T-helper 1 cell treated with Interleukin-12 subunit alpha and Interleukin-12 subunit beta and Interleukin-4 antibody, amounts not matched to agents 30 ng/mL and 1 ng/mL, for 36 hours (primary cell): ENCODE measurements around the gene SV2C. TPM values are rescaled to one million over a fixed set of nuclear protein-coding genes. Genes with fewer than 3 reads are reported as not detected.
"Not testable (repeated sequence)": the region's sequence is repeated elsewhere in the genome, so short reads cannot be mapped to it uniquely, and the experiment has no call there.

Source experiments
- intact Hi-C: fragments of 100-400 bp; cut with micrococcal nuclease; formaldehyde crosslinking; loops from one replicate; pipeline ENCODE4 v1.15.1; 2024
- total RNA-seq: library from RNA; stranded (reverse); gene quantifications from 2 replicates; pipeline ENCODE4 v1.2.3, GENCODE V29; 2022

The SV2C gene
- total RNA-seq, 1 donor from 2014 or later, result 0.07 TPM

DNA sequence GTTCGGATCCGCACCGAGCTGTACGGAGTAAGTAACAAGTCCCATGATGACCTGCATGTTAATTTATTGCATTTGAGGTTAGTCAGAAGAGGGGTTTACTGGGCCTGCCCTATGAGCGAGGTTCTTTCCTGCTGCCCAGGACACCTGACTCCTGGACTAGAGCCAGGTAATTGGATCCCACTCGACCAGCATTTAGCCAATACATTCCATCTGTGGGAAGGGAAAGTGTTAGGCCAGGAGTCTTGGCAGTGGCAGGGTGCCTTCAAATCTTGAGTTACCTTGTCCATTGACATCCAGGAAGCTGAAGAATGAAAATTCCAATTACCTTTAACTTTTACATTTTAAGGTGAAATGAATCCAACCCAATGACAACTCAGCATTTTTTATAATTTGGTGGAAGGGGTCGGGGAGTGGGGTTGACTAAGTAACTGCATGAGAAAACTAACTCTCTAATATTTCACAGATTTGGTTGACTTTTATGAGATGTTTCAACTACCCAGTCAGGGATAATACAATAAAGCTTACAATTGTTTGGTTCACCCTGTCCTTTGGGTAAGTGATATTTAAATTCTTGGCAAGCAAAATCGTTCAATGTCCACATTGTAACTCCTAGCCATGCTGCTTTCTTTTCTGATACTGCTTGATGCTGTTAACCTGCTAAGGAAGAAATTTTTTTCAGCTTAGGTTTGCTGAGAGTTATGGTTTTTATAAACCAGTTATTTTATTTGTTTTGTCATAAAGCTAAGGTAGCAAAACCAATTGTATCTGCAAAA lies 208.3 kb downstream of the SV2C start:
- intact Hi-C loops, result no loop called here

DNA sequence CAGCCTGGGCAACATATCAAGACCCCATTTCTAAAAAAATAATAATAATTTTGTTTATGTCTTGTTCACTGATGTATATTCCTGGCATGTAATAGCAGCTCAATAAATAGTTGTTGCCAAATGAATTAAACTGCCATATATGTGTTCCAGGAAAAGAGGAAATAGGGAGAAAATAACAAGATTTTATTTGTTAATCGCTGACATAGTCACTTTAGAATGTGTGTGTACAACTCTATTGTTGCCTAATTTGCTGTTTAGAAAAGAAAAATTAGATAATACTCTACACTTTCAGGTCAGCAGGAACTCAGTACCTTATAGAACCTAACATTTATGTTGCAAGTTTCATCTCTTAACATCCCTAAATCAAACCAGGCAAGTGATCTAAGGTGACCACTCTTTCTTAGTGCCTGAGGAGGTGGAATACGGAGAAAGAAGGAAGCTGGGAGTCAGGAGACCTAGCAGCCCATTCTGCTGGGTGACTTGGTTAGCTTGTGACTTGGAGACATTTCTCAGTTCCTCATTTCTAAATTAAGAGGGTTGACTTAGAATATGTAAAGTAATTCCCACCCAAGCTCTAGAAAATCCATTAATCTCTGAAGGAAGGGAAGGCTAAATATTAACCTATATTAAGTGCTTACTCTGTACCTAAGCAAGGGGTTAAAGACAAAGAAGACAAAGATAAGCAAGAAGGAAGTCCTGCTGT lies 209.6 kb downstream of the SV2C start:
- intact Hi-C loops, result no loop called here

DNA sequence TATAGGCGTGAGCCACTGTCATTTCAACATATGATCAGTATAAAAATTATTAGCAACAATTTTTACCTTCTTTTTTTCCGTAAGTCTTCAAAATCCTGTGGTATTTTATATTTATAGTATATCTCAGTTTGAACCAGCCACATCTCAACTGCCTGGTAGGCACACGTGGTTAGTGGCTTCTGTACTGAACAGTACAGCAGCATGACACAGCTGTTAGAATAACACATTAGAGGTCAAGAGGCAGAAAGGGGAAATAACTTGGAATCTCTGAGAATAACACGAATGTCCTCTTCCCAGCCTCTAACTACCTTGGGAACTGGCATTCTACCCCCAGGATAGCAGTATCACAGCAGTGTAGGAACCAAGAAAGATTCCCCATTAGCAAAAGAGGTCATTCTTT lies 211.4 kb downstream of the SV2C start:
- intact Hi-C loops, result no loop called here

DNA sequence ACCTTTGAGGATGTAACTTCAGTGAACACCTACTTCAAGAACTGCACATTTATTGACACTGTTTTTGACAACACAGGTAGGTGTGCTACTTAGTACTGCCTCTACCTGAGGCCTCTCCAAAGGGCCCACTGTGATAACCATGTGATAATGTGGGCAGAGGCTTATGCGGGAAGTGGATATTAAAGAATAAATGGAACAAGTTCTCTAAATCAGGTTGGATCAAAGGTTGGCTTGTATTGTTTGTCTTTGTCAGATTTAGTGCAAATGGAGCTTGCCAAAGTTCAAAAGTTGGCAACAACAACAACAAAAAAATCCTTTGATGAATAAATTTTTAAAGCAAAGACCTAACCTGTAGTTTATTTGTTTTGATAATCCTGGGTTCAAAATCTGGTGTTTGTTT lies 215.7 kb downstream of the SV2C start:
- intact Hi-C loops, result loop anchor here (1.0 kb wide), 1 partner anchor 29 kb away; no protein-coding TSS in a partner anchor

DNA sequence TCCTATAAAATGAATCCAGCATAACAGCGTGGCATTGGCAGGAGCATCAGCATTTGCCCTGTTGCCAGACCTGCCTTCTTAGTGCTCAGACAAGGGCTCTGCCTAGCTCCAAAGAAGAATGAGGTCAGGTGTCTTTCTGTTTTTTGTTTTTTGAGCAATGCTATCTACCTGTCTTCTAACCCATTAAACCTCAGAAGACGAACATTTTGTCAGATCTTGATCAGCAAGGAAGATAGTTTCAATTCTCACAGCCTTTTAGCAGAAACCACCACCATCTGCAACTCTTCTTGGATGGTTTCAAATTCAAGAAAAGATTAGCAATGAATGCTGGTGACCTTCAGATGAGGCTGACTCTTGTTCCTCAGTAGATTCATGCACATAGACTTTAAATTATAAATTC lies 216.4 kb downstream of the SV2C start:
- intact Hi-C loops, result loop anchor here (1.0 kb wide), 1 partner anchor 29 kb away; no protein-coding TSS in a partner anchor

DNA sequence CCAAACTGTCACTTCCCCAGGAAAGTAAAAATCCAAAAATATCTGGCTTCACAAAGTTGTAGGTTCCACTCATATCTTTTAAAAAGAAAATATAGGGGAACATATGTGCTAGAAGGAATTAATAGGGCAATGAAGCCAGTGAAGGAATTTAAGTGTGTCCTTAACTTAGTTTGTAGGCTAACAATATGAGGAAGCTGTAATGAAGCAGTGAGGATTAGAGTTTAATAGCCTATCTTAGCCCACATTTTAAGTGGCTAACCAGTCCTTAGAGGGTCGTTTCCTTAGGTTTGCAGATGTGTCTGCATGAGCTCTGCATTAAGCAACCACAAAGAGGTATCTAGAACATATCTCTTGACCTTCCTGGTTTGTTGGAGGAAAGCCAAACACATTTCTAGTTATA lies 218.7 kb downstream of the SV2C start:
- intact Hi-C loops, result not testable (repeated sequence)

DNA sequence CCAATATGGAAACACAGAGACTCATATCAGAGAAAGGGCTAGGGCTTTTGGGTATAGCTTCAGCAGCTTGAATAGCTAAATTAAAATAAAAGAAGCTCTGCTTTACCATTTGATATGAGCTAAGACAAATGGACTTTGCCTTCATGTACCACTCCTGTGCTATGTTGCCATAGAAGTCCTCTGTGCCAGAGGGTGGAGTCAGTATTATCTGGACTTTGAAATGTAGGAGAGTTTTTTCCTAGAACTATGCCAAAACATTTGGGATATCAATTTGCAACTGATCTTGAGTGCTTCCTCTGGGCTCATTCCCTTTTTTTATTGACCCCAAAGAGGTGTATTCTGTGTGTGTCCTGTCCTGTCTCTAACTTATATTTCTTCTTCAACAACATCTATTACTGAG lies 219.5 kb downstream of the SV2C start:
- intact Hi-C loops, result not testable (repeated sequence)

DNA sequence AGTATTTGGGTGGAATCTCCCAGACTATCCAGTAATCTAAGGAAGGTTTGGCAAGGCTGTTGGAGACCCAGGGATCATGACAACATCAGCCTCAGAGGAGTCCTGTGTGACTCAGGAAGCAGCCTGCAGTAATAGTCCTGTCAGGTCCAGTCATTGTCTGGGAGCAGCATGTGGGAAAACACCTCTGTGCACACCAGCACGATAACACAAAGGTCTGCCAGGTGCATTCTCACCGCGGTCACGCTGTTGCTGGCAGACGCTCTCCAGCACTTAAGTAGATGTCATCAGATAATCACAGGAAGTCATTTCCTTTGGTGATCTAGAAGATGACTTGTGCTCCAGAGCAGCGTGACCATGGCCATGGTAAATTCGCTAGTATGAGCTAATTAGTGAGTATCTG lies 220.7 kb downstream of the SV2C start:
- intact Hi-C loops, result loop anchor here (1.0 kb wide), 1 partner anchor 22 kb away; no protein-coding TSS in a partner anchor

DNA sequence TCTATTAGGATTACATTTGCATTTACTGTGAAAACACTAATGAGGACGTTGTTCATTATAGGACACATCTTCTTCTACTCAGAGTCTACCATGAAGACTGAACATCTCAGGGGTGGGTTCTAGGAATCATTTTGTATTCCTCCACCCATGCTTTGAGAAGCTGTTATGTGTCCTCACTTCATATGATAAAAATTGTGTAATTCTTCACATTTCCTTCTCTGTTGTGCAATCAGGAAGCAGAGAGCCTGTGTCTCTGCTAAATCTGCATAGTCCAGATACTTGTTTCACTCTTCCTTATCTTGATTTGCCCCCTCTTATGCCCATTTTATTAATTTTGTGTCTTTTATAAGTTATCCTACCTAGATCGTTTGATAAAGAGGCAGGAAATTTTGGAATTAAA lies 222.1 kb downstream of the SV2C start:
- intact Hi-C loops, result no loop called here

DNA sequence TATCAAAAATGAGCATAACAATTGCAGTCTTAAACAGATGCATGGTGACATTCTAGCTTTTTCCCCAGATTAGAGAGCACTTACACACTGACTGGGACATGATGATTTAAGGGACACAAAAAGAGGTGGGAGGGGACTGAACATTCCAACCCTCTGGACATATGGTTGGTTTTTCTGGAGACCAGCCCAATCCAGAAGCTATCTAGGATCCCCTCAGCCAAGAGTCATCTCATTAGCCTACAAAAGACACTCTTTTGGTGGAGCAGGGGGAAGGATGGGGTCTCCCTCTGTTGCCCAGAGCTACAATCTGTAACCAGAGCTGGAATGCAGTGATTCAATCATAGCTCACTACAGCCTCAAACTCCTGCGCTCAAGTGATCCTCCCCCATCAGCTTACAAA lies 222.6 kb downstream of the SV2C start:
- intact Hi-C loops, result no loop called here

DNA sequence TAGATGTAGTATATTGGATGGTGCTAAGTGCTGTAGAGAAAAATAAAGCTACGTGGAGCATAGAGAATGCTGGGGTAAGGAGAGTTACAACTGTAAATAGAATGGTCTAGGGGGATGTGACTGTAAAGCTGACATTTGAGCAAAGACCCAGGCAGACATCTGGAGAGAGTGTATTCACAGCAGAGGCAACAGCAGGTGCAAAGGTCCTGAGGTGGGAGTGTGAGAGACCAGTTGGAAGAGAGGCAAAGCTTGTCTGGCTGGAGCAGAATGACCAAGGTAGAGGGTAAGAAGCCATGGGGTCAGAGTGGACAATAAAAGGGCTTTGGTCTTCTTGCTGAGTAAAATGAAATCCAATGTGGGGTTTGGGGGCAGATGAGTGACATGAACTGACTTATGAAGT lies 227.0 kb downstream of the SV2C start:
- intact Hi-C loops, result no loop called here

DNA sequence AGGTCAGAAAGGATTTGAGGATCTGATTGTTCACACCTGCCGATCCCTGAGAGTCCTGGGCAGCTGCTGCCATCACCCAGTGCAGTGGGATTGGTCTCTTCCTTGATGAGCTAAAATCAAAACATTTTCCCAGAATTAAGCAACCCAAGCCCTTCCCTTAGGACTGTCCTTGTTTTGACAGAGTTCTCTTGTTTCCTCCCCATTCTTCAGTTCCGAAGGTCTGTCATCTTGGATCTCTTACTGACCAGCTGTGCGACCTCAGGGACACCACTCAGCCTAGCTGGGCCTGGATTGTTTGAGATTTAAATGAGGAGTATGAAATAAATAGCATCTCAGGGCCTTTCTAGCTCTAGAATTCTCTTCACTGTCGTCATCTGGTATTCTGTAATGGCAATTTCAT lies 229.6 kb downstream of the SV2C start:
- intact Hi-C loops, result no loop called here

DNA sequence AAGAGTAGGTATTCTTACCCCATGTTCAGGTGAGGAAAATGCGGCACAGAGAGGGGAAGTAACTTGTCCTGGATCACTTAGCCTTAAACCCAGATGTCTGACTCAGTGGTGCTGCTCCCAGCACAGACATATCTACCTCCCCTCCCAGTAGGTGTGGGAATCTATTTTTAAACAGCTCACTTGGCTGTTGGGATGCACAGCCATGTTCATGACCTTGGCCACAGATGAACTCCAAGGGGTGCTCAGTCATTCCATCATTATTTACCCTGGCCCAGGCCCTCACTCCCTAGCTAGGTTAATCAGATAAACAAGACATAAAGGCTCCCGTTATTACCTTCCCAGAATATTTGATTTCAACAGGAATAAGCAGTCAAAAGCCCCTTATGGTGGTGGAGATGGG lies 231.5 kb downstream of the SV2C start:
- intact Hi-C loops, result no loop called here

DNA sequence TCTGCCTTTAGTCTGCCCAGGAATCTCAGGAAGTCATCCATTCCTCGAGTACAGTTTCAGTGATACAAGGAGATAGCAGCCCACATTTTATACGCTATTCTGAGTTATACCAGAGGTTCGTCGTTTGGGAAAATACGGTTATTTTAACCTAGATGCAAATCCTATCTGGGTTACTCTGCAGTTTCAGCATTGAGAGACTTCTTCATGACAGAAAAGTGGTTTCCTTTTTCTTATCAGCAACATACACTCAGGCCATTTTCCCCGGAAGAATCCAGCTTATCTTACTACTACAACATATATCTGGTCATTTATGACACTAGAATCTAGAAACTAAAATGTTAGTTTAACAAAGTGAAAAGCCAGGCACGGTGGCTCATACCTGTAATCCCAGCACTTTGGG lies 236.5 kb downstream of the SV2C start:
- intact Hi-C loops, result loop anchor here (10.0 kb wide), 1 partner anchor 1455 kb away; the partner anchor contains the start of gene TBCA

DNA sequence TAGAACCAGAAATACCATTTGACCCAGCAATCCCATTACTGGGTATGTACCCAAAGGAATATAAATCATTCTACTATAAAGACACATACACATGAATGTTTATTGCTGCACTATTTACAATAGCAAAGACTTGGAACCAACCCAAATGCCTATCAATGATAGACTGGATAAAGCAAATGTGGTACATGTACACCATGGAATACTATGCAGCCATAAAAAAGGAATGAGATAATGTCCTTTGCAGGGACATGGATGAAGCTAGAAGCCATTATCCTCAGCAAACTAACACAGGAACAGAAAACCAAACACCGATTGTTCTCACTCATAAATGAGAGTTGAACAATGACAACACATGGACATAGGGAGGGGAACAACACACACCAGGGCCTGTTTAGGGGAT lies 240.3 kb downstream of the SV2C start:
- intact Hi-C loops, result loop anchor here (10.0 kb wide), 1 partner anchor 1451 kb away; the partner anchor contains the start of gene TBCA

DNA sequence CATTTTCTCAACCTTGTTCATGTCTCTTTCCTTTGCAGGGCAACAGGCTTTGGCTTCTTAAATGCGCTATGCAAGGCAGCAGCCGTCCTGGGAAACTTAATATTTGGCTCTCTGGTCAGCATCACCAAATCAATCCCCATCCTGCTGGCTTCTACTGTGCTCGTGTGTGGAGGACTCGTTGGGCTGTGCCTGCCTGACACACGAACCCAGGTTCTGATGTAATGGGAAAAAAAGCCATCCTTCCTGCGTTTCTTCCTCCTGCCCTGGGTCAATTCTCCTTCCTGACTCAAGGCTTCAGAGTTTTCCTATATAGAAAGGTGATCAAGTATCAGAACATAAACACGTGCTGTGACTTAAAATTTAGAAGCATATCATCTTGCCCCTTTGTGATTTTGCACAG lies 242.1 kb downstream of the SV2C start:
- intact Hi-C loops, result loop anchor here (1.0 to 10.0 kb wide), 7 partner anchors 16 to 1449 kb away; partner anchors contain the start of genes HMGCR, POC5 and TBCA

DNA sequence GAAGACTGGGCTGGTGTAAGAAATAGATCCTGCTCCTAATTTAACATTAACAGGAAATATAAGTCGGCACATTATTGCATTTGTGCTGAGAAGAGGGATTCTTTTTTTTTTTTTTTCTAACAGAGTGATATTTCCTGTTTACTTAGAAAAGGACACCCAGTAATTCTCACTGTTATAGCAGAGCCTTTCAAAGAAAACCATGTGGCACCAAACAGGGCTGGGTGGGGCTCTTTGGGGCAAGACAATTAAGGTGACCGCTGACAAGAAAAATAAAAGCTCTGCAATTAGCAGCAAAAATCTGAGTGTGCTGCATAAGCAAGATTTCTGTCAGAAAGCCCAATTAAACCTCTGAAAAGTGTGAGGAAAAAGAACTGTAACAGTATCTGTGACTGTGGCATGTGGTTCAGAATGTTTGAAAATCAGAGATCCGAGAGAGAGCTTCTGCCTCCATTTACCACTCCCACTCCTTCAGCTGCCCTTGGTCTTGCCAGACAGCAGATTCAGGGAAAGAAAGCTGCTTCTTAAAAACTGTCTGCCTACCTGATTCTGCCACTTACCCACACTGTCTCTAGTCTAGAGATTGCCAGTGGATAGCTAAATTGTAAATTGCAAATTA lies 242.8 kb downstream of the SV2C start:
- intact Hi-C loops, result loop anchor here (1.0 to 10.0 kb wide), 11 partner anchors 17 to 1449 kb away; partner anchors contain the start of genes HMGCR, POC5 and TBCA

DNA sequence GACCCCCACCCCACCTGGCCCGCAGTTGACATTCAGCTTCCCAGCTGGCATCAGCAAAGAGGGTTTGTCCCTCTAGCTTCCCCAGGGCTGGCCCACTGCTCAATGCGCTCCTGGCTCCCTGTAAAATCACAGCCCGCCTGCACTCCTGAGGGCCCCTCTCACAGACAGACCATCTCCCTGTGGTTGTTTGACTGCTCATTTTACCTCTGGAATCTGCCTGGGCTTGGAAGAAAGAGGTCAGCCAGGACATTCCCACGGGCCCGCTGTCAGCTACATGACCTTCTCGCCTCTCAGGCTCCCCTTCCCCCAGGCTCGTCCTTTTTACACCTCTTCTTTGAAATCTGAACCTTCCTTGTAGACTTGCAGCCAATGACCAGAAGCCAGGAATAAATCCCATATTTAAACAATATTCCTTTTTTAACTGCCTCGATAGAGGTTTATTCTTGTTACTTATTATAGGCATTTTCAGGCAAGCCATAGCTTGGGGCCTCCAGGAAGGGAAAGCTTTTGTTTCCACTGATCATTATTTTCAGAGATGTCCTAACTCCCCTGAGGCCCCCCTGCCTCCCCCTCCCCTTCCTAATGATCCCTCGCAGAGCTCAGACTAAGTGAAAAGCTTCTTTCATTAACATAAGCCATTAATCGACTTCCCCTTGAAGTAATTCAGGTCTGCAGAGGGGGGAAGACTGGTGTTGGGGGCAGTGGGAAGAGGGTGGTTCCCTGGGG lies 243.6 kb downstream of the SV2C start:
- intact Hi-C loops, result loop anchor here (1.0 to 10.0 kb wide), 6 partner anchors 22 to 1448 kb away; partner anchors contain the start of gene TBCA

DNA sequence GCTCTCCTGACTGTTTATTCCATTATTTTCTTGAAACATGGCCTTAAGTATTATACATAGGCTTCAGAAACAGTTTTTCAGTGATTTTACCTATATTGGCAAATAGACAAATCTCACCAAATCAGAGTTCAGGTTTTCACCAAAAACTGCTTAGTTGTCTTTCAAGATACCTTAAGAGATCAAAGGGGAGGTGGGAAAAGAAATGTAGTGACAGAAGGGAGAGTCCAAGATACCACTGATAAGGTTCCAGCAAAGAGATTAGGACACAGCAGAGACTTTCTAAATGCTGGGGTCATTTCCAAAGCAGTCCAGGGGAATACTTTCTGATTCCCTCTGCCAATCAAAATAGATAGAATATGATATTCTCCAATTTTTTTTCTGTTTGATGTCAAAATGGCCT lies 246.2 kb downstream of the SV2C start:
- intact Hi-C loops, result loop anchor here (5.0 to 10.0 kb wide), 2 partner anchors 143 to 1445 kb away; partner anchors contain the start of gene TBCA

DNA sequence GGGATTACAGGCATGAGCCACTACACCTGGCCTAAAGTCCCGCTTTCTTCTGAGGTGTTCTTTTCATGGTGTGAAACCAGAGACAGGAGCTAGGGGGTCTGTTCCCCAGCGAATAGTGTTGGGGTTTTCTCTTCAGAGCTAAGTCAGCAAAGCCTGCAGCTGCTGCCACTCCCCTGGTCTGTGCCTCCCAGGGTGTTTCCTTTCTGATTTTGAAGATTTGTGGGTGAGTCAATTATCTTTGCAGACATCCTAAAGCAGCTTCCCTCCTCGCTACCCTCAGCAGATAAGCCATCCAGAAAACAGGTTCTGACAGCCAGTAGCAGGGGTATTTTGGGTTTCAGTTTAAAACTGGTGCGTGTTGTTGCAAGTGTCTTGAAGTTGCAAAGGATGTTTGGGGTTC lies 247.9 kb downstream of the SV2C start:
- intact Hi-C loops, result loop anchor here (5.0 kb wide), 1 partner anchor 441 kb away; no protein-coding TSS in a partner anchor

DNA sequence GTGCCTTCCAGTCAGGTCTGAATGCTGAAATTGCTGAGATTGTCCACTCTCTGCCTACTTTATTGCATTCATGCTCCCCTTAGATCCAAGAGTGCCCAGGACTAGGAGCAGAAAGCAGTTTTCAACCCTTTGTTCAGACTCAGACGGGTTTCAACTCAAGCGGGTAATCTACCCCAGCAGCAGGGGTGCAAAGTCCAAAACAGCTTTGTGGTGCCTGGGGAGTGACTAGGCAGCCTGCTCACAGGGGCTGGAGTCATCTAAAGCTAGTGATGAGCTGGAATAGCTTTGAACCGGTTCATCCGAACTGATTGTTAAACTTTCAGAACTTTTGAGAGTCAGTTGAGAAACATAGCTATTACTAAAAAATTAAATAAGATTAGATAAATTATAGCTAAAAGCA lies 248.9 kb downstream of the SV2C start:
- intact Hi-C loops, result loop anchor here (5.0 kb wide), 1 partner anchor 440 kb away; no protein-coding TSS in a partner anchor
